ENCODE measurements around the gene CYYR1.

The CYYR1 gene

GRCh38 chr21:26597031-26597430 lies 23.9 kb upstream of the CYYR1 start:
- Histone ChIP-seq H3K27me3 (no peaks in the 10 kb centered on the region), H3K9me3 (no peaks in the 10 kb centered on the region), H3K36me3 (no peaks in the 10 kb centered on the region), H3K27ac (no peak overlapping the region), H3K4me3 (no peak overlapping the region), H3K4me1 (no peaks in the 10 kb centered on the region)
- intact Hi-C loops (cut with DNase I; ENCODE audit: low total_unique reads) = no loop called here
- TF ChIP-seq, protein P1, sequence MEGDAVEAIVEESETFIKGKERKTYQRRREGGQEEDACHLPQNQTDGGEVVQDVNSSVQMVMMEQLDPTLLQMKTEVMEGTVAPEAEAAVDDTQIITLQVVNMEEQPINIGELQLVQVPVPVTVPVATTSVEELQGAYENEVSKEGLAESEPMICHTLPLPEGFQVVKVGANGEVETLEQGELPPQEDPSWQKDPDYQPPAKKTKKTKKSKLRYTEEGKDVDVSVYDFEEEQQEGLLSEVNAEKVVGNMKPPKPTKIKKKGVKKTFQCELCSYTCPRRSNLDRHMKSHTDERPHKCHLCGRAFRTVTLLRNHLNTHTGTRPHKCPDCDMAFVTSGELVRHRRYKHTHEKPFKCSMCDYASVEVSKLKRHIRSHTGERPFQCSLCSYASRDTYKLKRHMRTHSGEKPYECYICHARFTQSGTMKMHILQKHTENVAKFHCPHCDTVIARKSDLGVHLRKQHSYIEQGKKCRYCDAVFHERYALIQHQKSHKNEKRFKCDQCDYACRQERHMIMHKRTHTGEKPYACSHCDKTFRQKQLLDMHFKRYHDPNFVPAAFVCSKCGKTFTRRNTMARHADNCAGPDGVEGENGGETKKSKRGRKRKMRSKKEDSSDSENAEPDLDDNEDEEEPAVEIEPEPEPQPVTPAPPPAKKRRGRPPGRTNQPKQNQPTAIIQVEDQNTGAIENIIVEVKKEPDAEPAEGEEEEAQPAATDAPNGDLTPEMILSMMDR (IDR thresholded peaks at IDR 0.05) = no peak
- no peak for DNase-seq

DNA sequence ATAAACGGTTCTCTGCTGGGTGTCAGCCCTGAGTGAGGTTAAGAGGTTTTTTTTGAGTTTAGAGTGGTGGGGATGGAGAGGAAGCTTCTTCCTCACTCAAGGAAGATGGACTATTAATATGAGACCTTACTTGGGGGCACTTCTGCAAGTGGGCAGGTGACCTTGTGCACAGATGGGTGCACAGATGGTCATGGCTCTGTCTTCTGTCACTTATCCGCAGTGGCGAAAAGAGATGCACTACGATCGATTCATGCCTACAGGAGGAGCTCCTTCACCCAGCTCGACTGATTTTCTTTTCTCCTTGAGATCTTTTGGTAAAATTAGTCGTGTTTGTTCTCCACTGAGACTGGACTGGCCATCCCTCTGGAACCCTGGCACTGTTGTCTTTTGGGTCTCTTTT lies 22.9 kb upstream of the CYYR1 start:
- intact Hi-C loops (cut with DNase I; ENCODE audit: low total_unique reads) = no loop called here
- TF ChIP-seq, protein P1 (IDR thresholded peaks at IDR 0.05) = no peak
- H3K27me3 ChIP-seq = no peaks in the 10 kb centered on the region
- H3K36me3 ChIP-seq = no peaks in the 10 kb centered on the region
- no peak overlapping the region for H3K4me3 ChIP-seq
- H3K4me1 ChIP-seq = no peaks in the 10 kb centered on the region
- no peaks in the 10 kb centered on the region for H3K9me3 ChIP-seq
- DNase-seq = no peak
- H3K27ac ChIP-seq = no peak overlapping the region

DNA sequence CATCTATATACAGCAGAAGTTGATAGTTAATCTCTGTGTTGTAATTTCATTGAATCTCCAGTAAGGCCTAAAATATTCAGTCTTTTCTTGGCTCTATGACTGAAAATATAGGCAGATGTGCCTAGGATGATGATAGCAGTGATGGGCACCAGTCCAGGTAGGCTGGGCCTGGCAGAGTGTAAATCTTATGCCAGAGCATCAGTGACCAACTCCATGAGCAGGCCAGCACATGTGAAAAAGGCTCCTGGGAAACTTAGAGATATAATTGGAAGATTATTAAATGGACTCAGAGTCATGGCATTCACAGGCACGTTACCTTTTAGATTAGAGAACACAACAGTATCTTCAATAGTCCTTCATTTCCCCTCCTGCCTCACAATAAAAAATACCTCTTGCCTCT lies 20.7 kb upstream of the CYYR1 start:
- H3K27me3 ChIP-seq = no peaks in the 10 kb centered on the region
- no peaks in the 10 kb centered on the region for H3K4me1 ChIP-seq
- no peak for DNase-seq
- TF ChIP-seq, protein P1 (IDR thresholded peaks at IDR 0.05) = no peak
- H3K4me3 ChIP-seq = no peak overlapping the region
- H3K9me3 ChIP-seq = no peaks in the 10 kb centered on the region
- H3K27ac ChIP-seq = no peak overlapping the region
- no peaks in the 10 kb centered on the region for H3K36me3 ChIP-seq
- intact Hi-C loops (cut with DNase I; ENCODE audit: low total_unique reads) = no loop called here

GRCh38 chr21:26591543-26591942 lies 18.5 kb upstream of the CYYR1 start:
- H3K36me3 ChIP-seq = no peaks in the 10 kb centered on the region
- no peaks in the 10 kb centered on the region for H3K9me3 ChIP-seq
- no peak for DNase-seq
- TF ChIP-seq, protein P1 (IDR thresholded peaks at IDR 0.05) = no peak
- no peak overlapping the region for H3K4me3 ChIP-seq
- no peak overlapping the region for H3K27ac ChIP-seq
- intact Hi-C loops (cut with DNase I; ENCODE audit: low total_unique reads) = no loop called here
- H3K27me3 ChIP-seq = no peaks in the 10 kb centered on the region
- H3K4me1 ChIP-seq = peaks cover 0 to 4% (median 0%) of the 10 kb centered on the region in 4 donors

DNA sequence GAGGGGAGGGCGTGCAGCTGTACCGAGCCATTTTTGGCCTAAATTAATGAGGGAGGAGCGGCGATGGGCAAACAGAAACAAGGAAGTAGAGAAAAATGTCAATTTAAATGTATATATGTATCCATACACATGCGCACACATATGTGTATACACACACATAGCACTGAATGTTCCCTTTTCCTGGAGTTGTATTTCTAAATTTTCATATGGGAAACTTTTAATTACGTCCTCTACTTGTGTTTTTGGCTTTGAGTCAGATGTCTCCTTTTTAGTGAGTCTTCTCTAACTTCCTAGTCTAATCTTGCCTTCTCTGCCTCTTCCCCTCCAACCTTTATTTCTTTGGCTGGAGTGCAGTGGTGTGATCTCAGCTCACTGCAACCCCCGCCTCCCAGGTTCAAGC lies 15.4 kb upstream of the CYYR1 start:
- H3K4me1 ChIP-seq = peaks cover 0 to 4% (median 0%) of the 10 kb centered on the region in 4 donors
- no peaks in the 10 kb centered on the region for H3K36me3 ChIP-seq
- DNase-seq = no peak
- no peaks in the 10 kb centered on the region for H3K9me3 ChIP-seq
- H3K27ac ChIP-seq = no peak overlapping the region
- H3K4me3 ChIP-seq = no peak overlapping the region
- no peaks in the 10 kb centered on the region for H3K27me3 ChIP-seq
- TF ChIP-seq, protein P1 (IDR thresholded peaks at IDR 0.05) = no peak
- intact Hi-C loops (cut with DNase I; ENCODE audit: low total_unique reads) = no loop called here

GRCh38 chr21:26587736-26588201 lies 14.7 kb upstream of the CYYR1 start:
- no peaks in the 10 kb centered on the region for H3K9me3 ChIP-seq
- H3K4me3 ChIP-seq = no peak overlapping the region
- DNase-seq = no peak
- TF ChIP-seq, protein P1 (IDR thresholded peaks at IDR 0.05) = no peak
- H3K4me1 ChIP-seq = peaks cover 0 to 4% (median 0%) of the 10 kb centered on the region in 4 donors
- H3K27me3 ChIP-seq = no peaks in the 10 kb centered on the region
- intact Hi-C loops (cut with DNase I; ENCODE audit: low total_unique reads) = no loop called here
- no peaks in the 10 kb centered on the region for H3K36me3 ChIP-seq
- no peak overlapping the region for H3K27ac ChIP-seq
